ENCODE data around the gene CREB3L1. TPM values are rescaled to one million over a fixed set of nuclear protein-coding genes. Genes with fewer than 3 reads are reported as not detected.
A peak's percentile ranks its signal among the peaks of the same experiment; 100 is the strongest.

The CREB3L1 gene
- total RNA-seq, 6 donors from 2014 or later: 19.9 to 66.8 (median 38.7) TPM

- TF ChIP-seq CTCF (IDR thresholded peaks at IDR 0.05) (no peak), POLR2A (IDR thresholded peaks at IDR 0.05) (no peak), POLR2AphosphoS5 (IDR thresholded peaks at IDR 0.05) (no peak), EP300 (IDR thresholded peaks at IDR 0.05) (no peak)
- WGBS, 2 donors: 88 to 93% methylated on average over 11 of the region's 11 CpGs
- Histone ChIP-seq H3K9me3 (no peaks in the 10 kb centered on the region), H3K36me3 (no peaks in the 10 kb centered on the region), H3K27me3 (peaks cover 2 to 18% (median 8%) of the 10 kb centered on the region in 4 donors), H3K27ac (no peak overlapping the region), H3K4me3 (no peak overlapping the region), H3K4me1 (peaks cover 45 to 69% (median 57%) of the 10 kb centered on the region in 4 donors)
- DNase-seq (no peak), ATAC-seq (ENCODE audit: low FRiP score in 2 of 2) (no peak)
Observed at GRCh38 chr11:46335890-46336562, 58.6 kb downstream of the CREB3L1 start.

- WGBS, 2 donors: 76 to 80% methylated on average over 9 to 12 of the region's 12 CpGs
- TF ChIP-seq EP300 (IDR thresholded peaks at IDR 0.05): no peak
- TF ChIP-seq POLR2AphosphoS5 (IDR thresholded peaks at IDR 0.05): no peak
- no peak for TF ChIP-seq CTCF (IDR thresholded peaks at IDR 0.05)
- no peak for TF ChIP-seq POLR2A (IDR thresholded peaks at IDR 0.05)
Observed at GRCh38 chr11:46336563-46337180, 59.2 kb downstream of the CREB3L1 start.

GRCh38 chr11:46337626-46338345 is 60.3 kb downstream of the CREB3L1 start:
- peak overlapping the region in 2 of 4 donors; percentile 85 to 90 for H3K27ac ChIP-seq
- no peaks in the 10 kb centered on the region for H3K36me3 ChIP-seq
- H3K27me3 ChIP-seq: peaks cover 0 to 11% (median 3%) of the 10 kb centered on the region in 4 donors
- no peaks in the 10 kb centered on the region for H3K9me3 ChIP-seq
- 84 to 89% methylated on average over 13 of the region's 13 CpGs for WGBS, 2 donors
- H3K4me1 ChIP-seq: peaks cover 52 to 74% (median 60%) of the 10 kb centered on the region in 4 donors
- H3K4me3 ChIP-seq: no peak overlapping the region
- TF ChIP-seq POLR2A (IDR thresholded peaks at IDR 0.05): no peak
- TF ChIP-seq CTCF (IDR thresholded peaks at IDR 0.05): no peak
- no peak for TF ChIP-seq POLR2AphosphoS5 (IDR thresholded peaks at IDR 0.05)
- no peak for TF ChIP-seq EP300 (IDR thresholded peaks at IDR 0.05)
- DNase-seq (no peak), ATAC-seq (ENCODE audit: low FRiP score in 2 of 2) (no peak)

More at GRCh38 chr11:46336563-46337180, 59.2 kb downstream of the CREB3L1 start:
- ATAC-seq (ENCODE audit: low FRiP score in 2 of 2) (no peak), DNase-seq (peak in 1 of 2 donors; percentile 83)
- Histone ChIP-seq H3K36me3 (no peaks in the 10 kb centered on the region), H3K27me3 (peaks cover 2 to 18% (median 8%) of the 10 kb centered on the region in 4 donors), H3K27ac (no peak overlapping the region), H3K9me3 (no peaks in the 10 kb centered on the region), H3K4me1 (peaks cover 47 to 73% (median 59%) of the 10 kb centered on the region in 4 donors), H3K4me3 (no peak overlapping the region)

- WGBS, 2 donors: 21 to 31% methylated on average over 8 to 9 of the region's 9 CpGs
- H3K4me3 ChIP-seq: peak overlapping the region in 3 of 4 donors; percentile 7 to 43 (median 22)
- DNase-seq (no peak), ATAC-seq (ENCODE audit: low FRiP score in 2 of 2) (no peak)
- H3K27me3 ChIP-seq: peaks cover 0 to 2% (median 0%) of the 10 kb centered on the region in 4 donors
- no peaks in the 10 kb centered on the region for H3K36me3 ChIP-seq
- H3K27ac ChIP-seq: peak overlapping the region; percentile 50 to 90 (median 82)
- H3K4me1 ChIP-seq: peaks cover 46 to 73% (median 58%) of the 10 kb centered on the region in 4 donors
- no peak for TF ChIP-seq EP300 (IDR thresholded peaks at IDR 0.05)
- no peak for TF ChIP-seq POLR2A (IDR thresholded peaks at IDR 0.05)
- no peak for TF ChIP-seq POLR2AphosphoS5 (IDR thresholded peaks at IDR 0.05)
- TF ChIP-seq CTCF (IDR thresholded peaks at IDR 0.05): no peak
- H3K9me3 ChIP-seq: no peaks in the 10 kb centered on the region
Observed at GRCh38 chr11:46338636-46338987, 61.1 kb downstream of the CREB3L1 start.

All from upper lobe of left lung (tissue), 6 donors.